H1 (cell line): Measurements from ENCODE around the gene TMPO. TPM values are rescaled to one million over a fixed set of nuclear protein-coding genes. Genes with fewer than 3 reads are reported as not detected.

Source experiments
- BCL11A ChIP-seq, 2 experiments: IDR thresholded peaks; one replicate each; pipeline ENCODE4 v1.6.1; 2011; ENCODE audit warnings: low read depth in 2 of 2, low read length in 2 of 2, mild to moderate bottlenecking in 2 of 2
- CHD7 ChIP-seq: fragments of 300-600 bp; sonication (generic); IDR thresholded peaks from 2 replicates; pipeline ENCODE4 v1.7.1; 2012; ENCODE audit warnings: low read length, moderate library complexity, mild to moderate bottlenecking, inconsistent platforms; ENCODE audit not compliant: insufficient replicate concordance
- SAP30 ChIP-seq: fragments of 300-600 bp; sonication (generic); IDR thresholded peaks from 2 replicates; pipeline ENCODE4 v1.7.1; 2012; ENCODE audit warnings: low read length, moderate library complexity, mild to moderate bottlenecking, inconsistent platforms; ENCODE audit not compliant: insufficient read depth, insufficient replicate concordance
- SP1 ChIP-seq: IDR thresholded peaks from 2 replicates; pipeline ENCODE4 v1.6.1; 2011; ENCODE audit warnings: low read depth, low read length
- YY1 ChIP-seq: IDR thresholded peaks from 2 replicates; pipeline ENCODE4 v1.6.1; 2011; ENCODE audit warnings: low read depth, mild to moderate bottlenecking, low read length
- polyA plus RNA-seq, 7 experiments: library from polyadenylated mRNA; depleted of rRNA in 3 of 7; stranded (reverse) in 5 of 7; unstranded in 2 of 7; fragments of >200 nt in 5 of 7; fragments of 200-250 nt in 2 of 7; gene quantifications; 1 replicate in 5 of 7; 2 replicates in 1 of 7; 4 replicates in 1 of 7; pipeline versions ENCODE4 v1.2.1 to v1.2.3, GENCODE V29; 2011 to 2013; ENCODE audit warnings: missing spikeins in 2 of 7, mixed read lengths in 2 of 7
- total RNA-seq: library from RNA; stranded (reverse); fragmentation: NEBNext Ultra II Directional; extraction: Animal tissue kit (Norgen Biotek cat#: 25700); gene quantifications from 2 replicates; pipeline ENCODE4 v1.2.1, GENCODE V29; 2021
- TF ChIP-seq, protein P1 (sequence below): IDR thresholded peaks from 2 replicates; pipeline ENCODE4 v1.6.1; 2012; ENCODE audit warnings: inconsistent platforms

TMPO gene
- total and polyA plus RNA-seq, 2 of the 8 experiments (the other 6 are each of a cell fraction or from before 2014, with no cell fraction given): 43.9 to 195 TPM

GRCh38 chr12:98551787-98552186, 36.4 kb downstream of the TMPO start (continued):
- TF ChIP-seq CHD7 (no peak), BCL11A (IDR thresholded peaks at IDR 0.05; ENCODE audit: low read depth in 2 of 2, low read length in 2 of 2) (no peak), SAP30 (no peak), SP1 (no peak), YY1 (no peak)
- TF ChIP-seq, protein P1, sequence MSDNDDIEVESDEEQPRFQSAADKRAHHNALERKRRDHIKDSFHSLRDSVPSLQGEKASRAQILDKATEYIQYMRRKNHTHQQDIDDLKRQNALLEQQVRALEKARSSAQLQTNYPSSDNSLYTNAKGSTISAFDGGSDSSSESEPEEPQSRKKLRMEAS: no peak
